KOPT-K1 (cell line): ENCODE data around the gene YIPF6.
"Not testable (repeated sequence)": the region's sequence is repeated elsewhere in the genome, so short reads cannot be mapped to it uniquely, and the experiment has no call there.

Experiments
- H3K27ac ChIP-seq: fragments of 200-600 bp; sonication (generic); 2 replicates; pipeline ENCODE4 v1.5.1; 2016; ENCODE audit warnings: antibody characterized with exemption, mild to moderate bottlenecking, low read depth, low read length; ENCODE audit not compliant: poor library complexity, severe bottlenecking
- H3K36me3 ChIP-seq: fragments of 200-600 bp; sonication (generic); 2 replicates; pipeline ENCODE4 v1.5.1; 2017; ENCODE audit warnings: antibody characterized with exemption, mild to moderate bottlenecking, low read length, moderate library complexity; ENCODE audit not compliant: insufficient read depth
- H3K9me3 ChIP-seq: fragments of 200-600 bp; sonication (generic); 2 replicates; pipeline ENCODE4 v1.5.1; 2017; ENCODE audit warnings: antibody characterized with exemption, low read length, mild to moderate bottlenecking; ENCODE audit not compliant: insufficient read depth, poor library complexity, severe bottlenecking

Gene YIPF6

GRCh38 chrX:68556036-68556435 lies 57.2 kb downstream of the YIPF6 start:
- Histone ChIP-seq H3K27ac (no peak overlapping the region), H3K9me3 (no peaks in the 10 kb centered on the region), H3K36me3 (no peaks in the 10 kb centered on the region)

- not testable (repeated sequence) for H3K27ac ChIP-seq, H3K9me3 ChIP-seq
Observed at GRCh38 chrX:68557126-68557525, 58.3 kb downstream of the YIPF6 start.

DNA sequence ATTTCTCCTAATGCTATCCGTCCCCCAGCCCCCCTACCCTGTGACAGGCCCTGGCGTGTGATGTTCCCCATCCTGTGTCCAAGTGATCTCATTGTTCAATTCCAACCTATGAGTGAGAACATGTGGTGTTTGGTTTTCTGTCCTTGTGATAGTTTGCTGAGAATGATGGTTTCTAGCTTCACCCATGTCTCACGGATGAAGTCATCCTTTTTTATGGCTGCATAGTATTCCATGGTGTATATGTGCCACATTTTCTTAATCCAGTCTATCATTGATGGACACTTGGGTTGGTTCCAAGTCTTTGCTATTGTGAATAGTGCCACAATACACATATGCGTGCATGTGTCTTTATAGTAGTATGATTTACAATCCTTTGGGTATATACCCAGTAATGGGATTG lies 61.1 kb downstream of the YIPF6 start:
- H3K36me3 ChIP-seq, H3K9me3 ChIP-seq, H3K27ac ChIP-seq: not testable (repeated sequence)

More at GRCh38 chrX:68557126-68557525, 58.3 kb downstream of the YIPF6 start:
- H3K36me3 ChIP-seq: not testable (repeated sequence)

DNA sequence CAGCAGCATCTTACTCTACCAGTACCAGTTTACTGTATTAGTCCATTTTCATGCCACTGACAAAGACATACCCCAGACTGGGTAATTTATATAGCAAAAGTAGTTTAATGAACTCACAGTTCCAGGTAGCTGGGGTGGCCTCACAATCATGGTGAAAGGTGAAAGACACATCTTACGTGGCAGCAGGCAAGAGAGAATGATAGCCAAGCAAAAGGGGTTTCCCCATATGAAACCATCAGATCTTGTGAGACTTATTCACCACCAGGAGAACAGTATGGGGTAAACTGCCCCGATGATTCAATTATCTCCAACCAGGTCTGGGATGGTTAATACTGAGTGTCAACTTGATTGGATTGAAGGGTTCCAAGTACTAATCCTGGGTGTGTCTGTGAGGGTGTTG lies 69.3 kb downstream of the YIPF6 start:
- Histone ChIP-seq H3K9me3 (no peaks in the 10 kb centered on the region), H3K27ac (no peak overlapping the region), H3K36me3 (no peaks in the 10 kb centered on the region)

GRCh38 chrX:68570598-68570997 lies 71.7 kb downstream of the YIPF6 start:
- no peak overlapping the region for H3K27ac ChIP-seq
- no peaks in the 10 kb centered on the region for H3K36me3 ChIP-seq
- H3K9me3 ChIP-seq: no peaks in the 10 kb centered on the region

DNA sequence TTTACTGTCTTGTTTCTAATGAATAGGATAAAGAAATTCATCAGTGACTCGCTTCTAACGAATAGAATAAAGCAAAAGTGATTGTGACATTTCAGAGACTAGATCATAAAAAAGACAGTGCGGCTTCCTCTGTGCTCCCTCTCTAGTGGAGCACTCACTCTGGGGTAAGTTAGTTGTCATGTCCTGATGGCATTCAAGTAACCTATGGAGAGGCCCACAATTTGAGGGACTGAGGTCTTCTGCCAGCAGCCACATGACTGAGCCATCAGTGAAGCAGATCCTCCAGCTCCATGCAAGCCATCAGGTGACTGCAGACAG lies 72.4 kb downstream of the YIPF6 start:
- H3K36me3 ChIP-seq: no peaks in the 10 kb centered on the region
- no peak overlapping the region for H3K27ac ChIP-seq
- no peaks in the 10 kb centered on the region for H3K9me3 ChIP-seq

DNA sequence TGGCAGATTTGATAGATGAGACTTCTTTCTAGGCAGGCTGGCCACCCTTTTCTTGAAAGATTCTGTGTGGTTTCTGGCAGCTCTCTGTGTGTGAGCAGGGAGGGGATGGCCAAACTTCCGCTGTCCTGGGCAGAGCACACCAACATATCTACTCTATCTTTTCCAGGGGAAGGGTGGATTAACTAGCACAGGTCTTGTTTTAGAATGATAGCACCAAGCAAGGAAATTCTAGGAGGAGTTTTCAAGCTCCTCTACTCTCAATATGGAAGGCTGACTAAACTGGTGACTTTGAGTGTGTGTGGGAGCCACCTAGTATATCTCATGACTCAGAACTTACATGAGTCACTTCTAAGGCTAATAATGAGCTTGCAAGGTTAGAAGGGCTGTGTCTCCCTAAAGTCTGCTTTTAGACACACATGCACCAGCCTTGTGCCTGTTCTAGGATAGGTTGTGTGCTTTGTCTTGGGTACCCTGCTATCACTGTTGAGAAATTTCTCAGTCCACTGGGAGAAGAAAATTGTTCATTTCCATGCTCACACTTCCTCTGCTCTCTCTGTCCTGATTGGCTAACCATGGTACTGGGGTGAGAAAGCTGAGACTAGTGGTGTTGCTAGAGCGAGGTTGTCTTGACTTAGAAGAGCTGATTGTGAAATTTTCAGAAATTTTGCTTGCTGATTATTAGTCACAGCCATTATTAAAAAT lies 72.9 kb downstream of the YIPF6 start:
- Histone ChIP-seq H3K36me3 (no peaks in the 10 kb centered on the region), H3K27ac (no peak overlapping the region)

DNA sequence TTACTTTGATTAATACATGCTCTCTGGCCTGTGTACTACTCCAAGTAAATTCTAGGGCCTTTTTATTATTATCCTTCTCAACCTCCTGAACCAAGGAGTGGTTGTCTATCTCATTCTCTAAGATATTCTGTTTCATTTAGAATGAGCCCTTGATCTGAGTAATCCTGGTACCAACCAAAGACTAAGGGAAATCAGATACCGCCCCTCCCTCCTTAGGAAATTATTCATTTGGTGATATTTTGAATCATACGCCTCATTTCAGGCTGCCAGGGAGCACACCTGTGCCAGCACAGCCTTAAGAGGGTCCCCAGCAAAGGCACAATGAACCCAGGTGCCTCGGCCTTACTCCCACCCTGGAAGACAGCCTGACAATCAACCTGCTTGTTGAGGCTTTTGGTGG lies 75.4 kb downstream of the YIPF6 start:
- Histone ChIP-seq H3K36me3 (no peaks in the 10 kb centered on the region), H3K9me3 (no peaks in the 10 kb centered on the region)

More for the DNA sequence above, 72.9 kb downstream of the YIPF6 start:
- no peaks in the 10 kb centered on the region for H3K9me3 ChIP-seq

GRCh38 chrX:68579810-68580209 lies 81.0 kb downstream of the YIPF6 start:
- H3K9me3 ChIP-seq: no peaks in the 10 kb centered on the region
- no peak overlapping the region for H3K27ac ChIP-seq
- no peaks in the 10 kb centered on the region for H3K36me3 ChIP-seq

More for the DNA sequence above, 75.4 kb downstream of the YIPF6 start:
- no peak overlapping the region for H3K27ac ChIP-seq

DNA sequence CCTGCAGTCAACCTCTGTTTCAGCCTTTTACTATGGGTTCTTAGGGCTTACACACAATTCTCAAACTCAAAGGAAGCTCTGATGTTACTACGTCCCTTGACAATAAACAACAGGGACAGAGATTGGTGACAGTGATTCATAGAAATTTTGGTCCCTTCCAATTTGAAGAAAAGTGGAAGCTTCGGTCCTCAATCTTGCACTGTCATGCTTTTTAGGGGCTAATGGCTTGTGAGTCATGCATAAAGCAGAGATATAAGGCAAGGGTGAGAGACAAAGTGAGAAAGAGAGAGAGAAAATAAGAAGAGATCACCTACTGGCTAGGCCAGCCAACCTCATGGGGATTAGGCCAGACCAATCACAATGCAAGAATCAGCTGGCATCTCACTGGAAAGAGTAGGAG lies 85.4 kb downstream of the YIPF6 start:
- H3K36me3 ChIP-seq: no peaks in the 10 kb centered on the region
- no peak overlapping the region for H3K27ac ChIP-seq
- H3K9me3 ChIP-seq: no peaks in the 10 kb centered on the region
